Measurements from ENCODE around the gene CRELD2.

CRELD2 gene

DNA sequence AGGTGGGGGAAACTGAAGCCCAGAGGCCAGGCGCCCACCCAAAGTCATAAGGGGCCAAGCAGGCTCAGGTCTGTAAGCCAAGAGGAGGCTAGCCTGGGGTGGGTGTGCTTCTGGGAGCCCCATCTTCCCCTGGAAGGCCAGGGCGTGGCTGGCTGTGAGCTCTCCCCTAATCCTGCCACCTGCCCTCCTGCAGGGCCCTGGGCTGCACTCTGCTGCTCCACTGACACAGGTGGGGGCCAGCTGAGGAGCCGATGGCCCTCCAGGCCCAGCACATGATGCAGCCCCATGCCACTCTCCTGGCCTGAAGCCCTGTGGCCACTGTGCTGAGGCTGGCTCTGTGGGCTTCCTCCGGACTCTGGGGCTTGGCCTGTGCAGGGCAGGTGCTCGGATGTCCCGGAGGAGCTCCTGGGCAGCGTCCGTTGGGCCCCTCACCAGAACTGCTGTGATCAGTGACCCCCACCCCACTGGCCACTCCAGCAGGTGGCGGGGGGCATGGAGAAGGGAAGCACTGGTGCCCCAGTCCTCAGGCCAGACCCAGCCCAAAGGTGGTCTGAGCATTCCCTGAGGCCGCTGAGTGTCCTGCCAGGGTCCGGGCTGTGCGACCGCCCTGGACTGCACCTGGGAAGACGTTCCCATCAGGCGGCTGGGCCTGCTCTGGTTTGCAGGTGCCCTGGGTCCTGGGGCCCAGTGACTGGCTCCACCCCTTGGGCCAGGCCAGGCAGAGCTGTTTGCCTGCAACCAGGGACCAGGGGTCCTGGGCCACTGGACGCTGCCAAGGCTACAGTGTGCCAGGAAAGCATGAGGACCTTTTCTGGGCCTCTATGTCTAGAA is 50.6 kb downstream of the CRELD2 start:
- no peak for DNase-seq (ENCODE audit: low spot score)

GRCh38 chr22:49969751-49970527 is 51.5 kb downstream of the CRELD2 start:
- DNase-seq (ENCODE audit: low spot score): no peak

DNA sequence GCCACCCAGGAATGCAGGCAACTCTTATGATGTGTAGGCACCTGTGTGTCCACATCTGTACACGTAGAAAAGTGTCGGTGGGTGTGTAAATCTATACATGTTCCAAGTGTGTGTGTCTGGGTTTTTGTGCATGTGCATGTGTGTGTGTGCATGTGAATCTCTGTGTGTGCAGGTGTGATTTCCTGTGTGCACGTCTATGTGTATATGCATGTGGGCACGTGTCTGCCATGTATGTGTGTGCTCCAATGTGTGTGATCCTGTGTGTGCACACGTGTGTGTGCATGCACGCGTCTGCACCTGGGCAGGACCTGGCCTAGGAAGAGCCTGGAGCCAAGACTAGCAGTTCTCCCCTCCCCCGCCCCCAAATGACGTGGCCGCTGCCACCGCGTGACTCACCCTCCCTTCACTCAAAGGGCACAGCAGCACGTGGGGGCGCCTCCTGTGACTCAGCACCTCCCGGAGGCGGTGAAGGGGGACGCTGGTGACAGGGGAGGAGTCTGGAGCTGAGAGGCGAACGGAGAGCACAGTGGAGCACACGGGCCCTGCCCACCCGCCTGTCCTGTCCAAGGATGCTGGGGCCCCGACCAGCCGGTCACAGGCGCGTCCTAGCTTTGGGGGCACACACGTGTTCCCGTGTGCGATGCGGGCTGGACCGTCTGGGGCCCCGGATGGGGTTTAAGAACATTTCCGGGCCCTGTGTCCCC is 52.2 kb downstream of the CRELD2 start:
- peak; percentile 81 for DNase-seq (ENCODE audit: low spot score)

DNA sequence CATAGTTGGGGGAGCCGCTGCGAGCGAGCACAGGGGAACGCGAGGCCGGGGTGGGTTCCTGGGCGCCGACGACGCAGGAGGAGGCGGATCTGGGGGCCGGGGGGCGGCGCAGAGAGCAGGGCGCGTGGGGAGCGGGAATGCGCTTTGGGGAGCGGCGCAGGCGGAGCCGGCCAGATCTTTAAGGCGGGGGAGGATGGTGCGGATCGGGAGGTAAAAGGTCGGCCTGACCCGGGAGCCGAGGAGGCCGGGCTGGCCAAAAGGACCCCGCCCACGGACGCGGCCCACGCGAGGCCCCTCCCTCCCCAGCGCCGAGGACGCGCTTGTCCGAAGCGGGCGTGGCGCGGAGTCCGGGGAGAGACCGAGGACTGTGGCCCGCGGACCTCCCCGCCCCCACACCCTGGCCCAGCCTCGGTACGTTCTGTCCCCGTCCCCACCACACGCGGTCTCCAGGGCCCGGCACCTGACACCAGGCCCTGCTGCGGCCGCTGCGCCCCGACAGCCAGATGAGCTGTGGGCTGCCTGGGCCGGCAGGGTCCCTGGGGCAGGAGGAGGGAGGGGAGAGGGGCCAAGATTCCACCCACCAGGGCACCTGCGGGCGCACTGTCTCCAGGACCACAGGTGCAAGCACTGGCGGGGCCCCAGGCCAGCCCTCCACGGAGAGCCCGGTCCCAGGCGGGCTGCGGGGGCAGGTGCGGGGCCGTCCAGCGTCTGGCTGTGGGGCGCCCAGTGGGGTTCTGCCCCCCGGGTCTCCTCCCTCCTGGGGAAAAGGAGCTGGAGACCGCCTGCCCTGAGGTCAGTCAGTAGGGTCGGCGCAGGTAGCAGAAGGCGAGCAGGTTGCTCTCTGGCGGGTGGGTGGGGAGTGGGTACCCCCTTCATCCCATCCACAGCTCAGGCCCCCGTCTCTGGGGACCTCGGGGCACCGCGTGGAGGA is 53.1 kb downstream of the CRELD2 start:
- DNase-seq (ENCODE audit: low spot score): no peak

DNA sequence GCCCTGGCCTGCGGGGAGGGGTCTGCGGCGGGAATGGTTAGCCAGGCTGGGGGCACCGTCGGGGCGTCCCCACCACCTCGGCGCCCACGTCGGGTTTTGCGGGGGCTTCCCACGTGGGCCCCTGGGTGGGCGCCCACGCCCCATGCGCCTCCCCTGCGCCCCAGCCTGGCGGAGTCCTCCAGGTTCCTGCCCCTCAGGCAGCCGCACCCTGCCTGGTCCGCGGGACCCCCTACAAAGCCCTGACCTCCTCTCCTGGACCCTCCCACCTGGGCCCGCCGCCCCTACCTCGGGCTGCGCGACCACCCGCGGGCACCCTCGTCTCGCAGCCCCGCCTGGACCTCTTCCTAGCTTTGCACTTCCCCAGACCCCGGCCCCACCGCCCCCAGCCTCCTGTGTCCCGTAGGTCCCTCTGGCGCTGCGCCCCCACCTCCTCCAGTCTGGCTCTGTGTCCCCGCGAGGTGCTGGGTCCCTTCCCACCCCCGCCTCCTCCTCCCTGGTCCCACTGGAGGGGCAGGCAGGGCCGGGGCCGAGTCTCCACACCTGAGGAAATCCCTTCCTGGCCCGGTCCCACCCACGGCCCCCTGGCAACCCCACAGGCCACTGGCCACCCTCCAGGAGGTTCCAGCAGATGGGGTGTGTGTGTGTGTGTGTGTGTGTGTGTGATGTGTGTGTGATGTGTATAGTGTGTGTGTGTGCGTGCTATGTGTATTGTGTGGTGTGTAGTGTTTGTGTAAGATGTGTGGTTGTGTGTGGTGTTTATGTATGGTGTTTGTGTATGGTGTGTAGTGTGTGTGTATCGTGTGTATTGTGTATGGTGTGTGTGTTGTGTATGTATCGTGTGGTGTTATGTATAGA is 54.0 kb downstream of the CRELD2 start:
- no peak for DNase-seq (ENCODE audit: low spot score)

DNA sequence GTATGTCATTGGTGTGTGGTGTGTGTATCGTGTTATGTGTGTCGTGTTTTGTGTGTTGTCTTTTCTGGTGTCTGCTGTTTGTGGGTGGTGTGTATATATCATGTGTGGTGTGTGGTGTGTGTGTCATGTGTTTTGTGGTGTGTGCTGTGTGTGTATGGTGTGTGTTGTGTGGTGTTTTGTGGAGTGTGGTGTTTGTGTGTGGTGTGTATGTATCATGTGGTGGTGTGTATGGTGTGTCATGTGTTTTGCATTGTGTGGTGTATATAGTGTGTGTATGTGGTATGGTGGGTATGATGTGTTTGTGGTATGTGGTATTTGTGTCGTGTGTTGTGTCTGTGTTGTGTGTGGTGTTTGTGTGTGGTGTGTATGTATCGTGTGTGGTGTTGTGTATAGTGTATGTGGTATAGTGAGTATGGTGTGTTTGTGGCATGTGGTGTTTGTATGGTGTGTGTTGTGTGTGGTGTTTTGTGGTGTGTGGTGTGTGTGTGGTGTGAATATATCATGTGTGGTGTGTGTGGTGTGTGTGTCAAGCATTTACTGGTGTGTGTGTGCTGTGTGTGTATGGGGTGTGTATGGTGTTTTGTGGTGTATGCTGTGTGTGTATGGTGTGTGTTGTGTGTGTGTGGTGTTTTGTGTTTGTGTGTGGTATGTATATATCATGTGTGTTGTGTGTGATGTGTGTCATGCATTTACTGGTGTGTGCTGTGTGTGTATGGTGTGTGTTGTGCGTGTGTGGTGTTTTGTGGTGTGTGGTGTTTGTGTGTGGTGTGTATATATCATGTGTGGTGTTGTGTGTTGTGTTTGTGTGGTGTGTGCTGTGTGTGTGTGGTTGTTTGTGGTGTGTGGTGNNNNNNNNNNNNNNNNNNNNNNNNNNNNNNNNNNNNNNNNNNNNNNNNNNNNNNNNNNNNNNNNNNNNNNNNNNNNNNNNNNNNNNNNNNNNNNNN is 54.9 kb downstream of the CRELD2 start:
- DNase-seq (ENCODE audit: low spot score): no peak

DNA sequence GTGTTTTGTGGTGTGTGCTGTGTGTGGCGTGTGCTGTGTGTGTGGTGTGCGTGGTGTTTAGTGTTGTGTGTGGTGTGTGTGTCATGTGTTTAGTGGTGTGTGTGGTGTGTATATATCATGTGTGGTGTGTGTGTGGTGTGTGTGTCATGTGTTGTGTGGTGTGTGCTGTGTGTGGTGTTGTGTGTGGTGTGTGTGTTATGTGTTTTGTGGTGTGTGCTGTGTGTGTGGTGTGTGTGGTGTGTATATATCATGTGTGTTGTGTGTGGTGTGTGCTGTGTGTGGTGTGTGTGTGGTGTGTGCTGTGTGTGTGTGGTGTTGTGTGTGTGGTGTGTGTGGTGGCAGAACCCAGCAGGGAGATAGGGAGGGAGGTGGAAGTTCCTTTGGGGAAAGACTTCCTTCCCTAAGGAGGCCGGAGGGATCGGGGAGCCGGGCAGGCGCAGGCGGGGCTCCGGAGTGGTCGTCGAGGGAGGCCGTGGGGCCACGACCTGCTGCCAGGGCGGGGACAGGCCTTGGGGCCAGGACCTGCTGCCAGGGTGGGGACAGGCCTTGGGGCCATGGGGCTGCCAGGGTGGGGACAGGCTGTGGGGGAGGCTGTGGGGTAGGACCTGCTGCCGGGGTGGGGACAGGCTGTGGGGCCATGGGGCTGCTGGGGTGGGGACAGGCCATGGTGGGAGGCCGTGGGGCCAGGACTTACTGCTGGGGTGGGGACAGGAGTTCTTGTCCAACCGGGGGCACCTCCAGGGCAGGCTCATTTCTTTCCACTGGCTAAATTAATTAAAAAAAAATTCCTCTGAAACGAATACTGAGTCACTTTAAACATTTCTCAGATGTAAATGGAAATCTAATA is 57.3 kb downstream of the CRELD2 start:
- DNase-seq (ENCODE audit: low spot score): no peak

DNA sequence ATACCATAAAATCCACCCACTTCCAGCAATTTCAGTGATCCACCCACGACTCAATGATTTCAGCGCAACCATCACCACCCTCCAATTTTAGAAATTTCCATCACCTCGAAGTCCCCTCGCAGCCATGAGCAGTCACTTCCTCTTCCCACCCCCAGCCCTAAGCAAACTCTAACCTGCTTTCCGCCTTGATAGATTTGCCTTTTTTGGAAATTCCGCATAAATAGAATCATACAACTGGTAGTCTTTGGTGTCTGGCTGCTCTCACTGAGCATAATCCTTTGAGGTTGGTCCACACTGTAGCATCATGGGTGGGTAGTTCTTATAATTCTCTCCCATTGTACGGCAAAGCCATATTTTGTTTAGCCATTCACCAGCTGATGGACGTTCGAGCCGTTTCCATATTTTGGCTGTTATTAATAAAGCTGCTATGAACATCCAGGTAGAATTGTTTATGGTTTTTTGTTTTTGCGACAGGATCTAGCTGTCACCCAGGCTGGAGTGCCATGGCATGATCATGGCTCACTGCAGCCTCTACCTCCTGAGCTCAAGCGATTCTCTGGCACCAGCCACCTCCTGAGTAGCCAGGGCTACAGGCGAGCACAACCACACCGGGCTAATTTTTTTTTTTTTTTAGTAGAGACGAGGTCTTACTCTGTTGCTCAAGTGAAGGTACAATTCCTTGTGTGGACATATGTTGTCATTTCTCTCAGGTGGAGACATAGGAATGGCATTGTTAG is 58.2 kb downstream of the CRELD2 start:
- DNase-seq (ENCODE audit: low spot score): peak; percentile 78

Data from germinal center (tissue), 1 donor.